ENCODE data around the gene RASGRP1.
"Not testable (repeated sequence)": the region's sequence is repeated elsewhere in the genome, so short reads cannot be mapped to it uniquely, and the experiment has no call there.

RASGRP1 gene
- long read RNA-seq, donor 1: 0 reads
- long read RNA-seq, donor 2, full-length matches to known transcripts: 1 of 1 reads
- long read RNA-seq, donor 2, partial matches to known transcripts: 0 of 1 reads
- long read RNA-seq, donor 2, other reads (novel, unspliced or antisense): 0 of 1 reads
- long read RNA-seq, donor 3: 0 reads
- long read RNA-seq, donor 4, full-length matches to known transcripts: 4 of 4 reads
- long read RNA-seq, donor 4, partial matches to known transcripts: 0 of 4 reads
- long read RNA-seq, donor 4, other reads (novel, unspliced or antisense): 0 of 4 reads
- long read RNA-seq, donor 5, full-length matches to known transcripts: 1 of 1 reads
- long read RNA-seq, donor 5, partial matches to known transcripts: 0 of 1 reads
- long read RNA-seq, donor 5, other reads (novel, unspliced or antisense): 0 of 1 reads
- long read RNA-seq, donor 6: 0 reads
- long read RNA-seq, donor 7: 0 reads
- long read RNA-seq, donor 8, full-length matches to known transcripts: 1 of 1 reads
- long read RNA-seq, donor 8, partial matches to known transcripts: 0 of 1 reads
- long read RNA-seq, donor 8, other reads (novel, unspliced or antisense): 0 of 1 reads

GRCh38 chr15:38564557-38565286 lies at the start of gene RASGRP1:
RASGRP1 (minus strand) TSS chr15:38564814; CDS start chr15:38564628, 186 bp downstream.
- peak; percentile 79 for DNase-seq

GRCh38 chr15:38613085-38613484 lies 48.5 kb upstream of the RASGRP1 start:
- DNase-seq: no peak

- DNase-seq: no peak
These were observed 47.7 kb upstream of the RASGRP1 start for GRCh38 chr15:38612159-38612863.

GRCh38 chr15:38611228-38611627 lies 46.6 kb upstream of the RASGRP1 start:
- no peak for DNase-seq

- DNase-seq: no peak
These were observed 46.1 kb upstream of the RASGRP1 start for GRCh38 chr15:38610748-38611147.

- no peak for DNase-seq
These were observed 44.6 kb upstream of the RASGRP1 start for GRCh38 chr15:38609097-38609738.

GRCh38 chr15:38608682-38609081 lies 44.1 kb upstream of the RASGRP1 start:
- DNase-seq: no peak

- DNase-seq: no peak
These were observed 41.1 kb upstream of the RASGRP1 start for GRCh38 chr15:38605744-38606143.

GRCh38 chr15:38603672-38604071 lies 39.1 kb upstream of the RASGRP1 start:
- no peak for DNase-seq

GRCh38 chr15:38602910-38603670 lies 38.5 kb upstream of the RASGRP1 start:
- DNase-seq: no peak

GRCh38 chr15:38600236-38600635 lies 35.6 kb upstream of the RASGRP1 start:
- no peak for DNase-seq

GRCh38 chr15:38598749-38599148 lies 34.1 kb upstream of the RASGRP1 start:
- no peak for DNase-seq

- no peak for DNase-seq
These were observed 32.7 kb upstream of the RASGRP1 start for GRCh38 chr15:38597219-38597800.

- no peak for DNase-seq
These were observed 28.9 kb upstream of the RASGRP1 start for GRCh38 chr15:38593524-38593923.

- DNase-seq: no peak
These were observed 24.9 kb upstream of the RASGRP1 start for GRCh38 chr15:38589502-38589901.

- DNase-seq: no peak
These were observed 24.1 kb upstream of the RASGRP1 start for GRCh38 chr15:38588672-38589071.

- DNase-seq: no peak
These were observed 22.6 kb upstream of the RASGRP1 start for GRCh38 chr15:38587214-38587613.

GRCh38 chr15:38586005-38586404 lies 21.4 kb upstream of the RASGRP1 start:
- not testable (repeated sequence) for DNase-seq

- DNase-seq: no peak
These were observed 14.0 kb upstream of the RASGRP1 start for GRCh38 chr15:38578626-38579025.

GRCh38 chr15:38577424-38577987 lies 12.9 kb upstream of the RASGRP1 start:
- no peak for DNase-seq

- DNase-seq: no peak
These were observed 12.2 kb upstream of the RASGRP1 start for GRCh38 chr15:38576837-38577236.

All from right kidney (tissue), 9 donors.